ENCODE measurements around the gene CFDP1.

GRCh38 chr16:75378616-75379015 lies 54.7 kb downstream of the CFDP1 start:
- TF ChIP-seq GATA3 (IDR thresholded peaks at IDR 0.05; ENCODE audit: low read depth, low read length) (no peak), GATA2 (IDR thresholded peaks at IDR 0.05; ENCODE audit: low read depth, low read length) (no peak)
